ENCODE data around the gene ZSWIM1. TPM values are rescaled to one million over a fixed set of nuclear protein-coding genes. Genes with fewer than 3 reads are reported as not detected.

The ZSWIM1 gene
- total RNA-seq (10 to 100 TPM in 5 of 7 donors, 1 to 10 TPM in 2; 4.8 to 15.2 (median 11.8) TPM), polyA plus RNA-seq (10 to 100 TPM in 1 of 2 donors, 1 to 10 TPM in 1; 4.9 to 11.5 TPM)
- long read RNA-seq, donor 1, partial matches to known transcripts = 0 of 1 reads
- long read RNA-seq, donor 1, other reads (novel, unspliced or antisense) = 1 of 1 reads
- long read RNA-seq, donor 2, partial matches to known transcripts = 0 of 3 reads
- long read RNA-seq, donor 2, other reads (novel, unspliced or antisense) = 0 of 3 reads
- long read RNA-seq, donor 3, partial matches to known transcripts = 1 of 3 reads
- long read RNA-seq, donor 3, other reads (novel, unspliced or antisense) = 1 of 3 reads

DNA sequence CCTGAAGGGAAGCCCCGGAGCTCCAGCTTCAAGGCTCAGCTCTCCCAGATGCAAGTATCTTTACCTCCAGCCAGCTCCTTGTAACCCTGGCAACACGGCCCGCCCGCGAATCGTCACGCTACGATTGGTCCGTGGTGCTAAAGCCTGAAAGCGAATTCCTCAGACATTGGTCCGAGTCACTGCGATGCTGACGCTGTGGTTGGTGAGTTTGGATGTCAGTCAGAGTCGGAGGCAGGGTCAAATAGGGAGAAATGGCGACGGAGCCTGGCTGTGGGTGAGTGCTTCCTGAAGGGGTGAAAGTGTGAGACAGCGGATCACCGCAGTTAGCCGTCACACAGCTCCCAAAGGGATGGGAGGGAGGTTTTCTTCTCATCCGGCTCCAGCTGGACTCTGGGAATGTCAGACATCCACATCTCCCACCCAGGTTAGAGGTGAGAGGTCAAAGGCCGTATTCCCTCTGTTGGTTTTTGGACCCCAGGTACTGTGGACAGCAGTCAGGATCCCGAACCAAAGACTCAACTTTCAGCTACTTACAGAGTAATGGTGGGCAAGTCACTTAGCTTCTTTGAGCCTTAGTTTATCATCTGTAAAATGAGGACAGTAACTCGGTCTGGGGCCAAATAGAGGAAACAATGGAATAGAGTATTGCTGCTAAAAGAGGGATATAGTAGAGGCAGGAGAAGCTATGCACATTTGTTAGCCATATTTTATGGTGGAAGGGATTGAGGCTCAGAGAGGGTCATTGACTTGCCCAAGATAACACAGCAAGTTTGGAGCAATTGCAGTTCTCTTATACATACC lies at the start of gene ZSWIM1:
Gene ZSWIM1 (plus strand): TSS at position 240 of the 801 bp plus-strand sequence. CDS start 1,366 bp downstream, outside the sequence.
- DNase-seq = peak; percentile 99 to 100 (median 100)
- WGBS, 3 donors = 0 to 1% (median 0%) methylated on average over 23 of the region's 23 CpGs
- Histone ChIP-seq H3K4me3 (peak within 1 kb of the TSS; percentile 60), H3K27ac (peak within 1 kb of the TSS; percentile 62 to 79), H3K4me1 (ENCODE audit: insufficient read depth) (peaks cover 2% of the 10 kb centered on the region), H3K27me3 (no peaks in the 10 kb centered on the region), H3K36me3 (no peaks in the 10 kb centered on the region), H3K9me3 (no peaks in the 10 kb centered on the region)
- intact Hi-C loops (cut with DNase I) = loop anchor here in 1 of 4 donors (10.0 kb wide), 1 partner anchor 64 kb away; no protein-coding TSS in a partner anchor
- TF ChIP-seq POLR2A (IDR thresholded peaks at IDR 0.05) (peak; percentile 76), EP300 (IDR thresholded peaks at IDR 0.05) (no peak)
- TF ChIP-seq, protein P1, sequence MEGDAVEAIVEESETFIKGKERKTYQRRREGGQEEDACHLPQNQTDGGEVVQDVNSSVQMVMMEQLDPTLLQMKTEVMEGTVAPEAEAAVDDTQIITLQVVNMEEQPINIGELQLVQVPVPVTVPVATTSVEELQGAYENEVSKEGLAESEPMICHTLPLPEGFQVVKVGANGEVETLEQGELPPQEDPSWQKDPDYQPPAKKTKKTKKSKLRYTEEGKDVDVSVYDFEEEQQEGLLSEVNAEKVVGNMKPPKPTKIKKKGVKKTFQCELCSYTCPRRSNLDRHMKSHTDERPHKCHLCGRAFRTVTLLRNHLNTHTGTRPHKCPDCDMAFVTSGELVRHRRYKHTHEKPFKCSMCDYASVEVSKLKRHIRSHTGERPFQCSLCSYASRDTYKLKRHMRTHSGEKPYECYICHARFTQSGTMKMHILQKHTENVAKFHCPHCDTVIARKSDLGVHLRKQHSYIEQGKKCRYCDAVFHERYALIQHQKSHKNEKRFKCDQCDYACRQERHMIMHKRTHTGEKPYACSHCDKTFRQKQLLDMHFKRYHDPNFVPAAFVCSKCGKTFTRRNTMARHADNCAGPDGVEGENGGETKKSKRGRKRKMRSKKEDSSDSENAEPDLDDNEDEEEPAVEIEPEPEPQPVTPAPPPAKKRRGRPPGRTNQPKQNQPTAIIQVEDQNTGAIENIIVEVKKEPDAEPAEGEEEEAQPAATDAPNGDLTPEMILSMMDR (IDR thresholded peaks at IDR 0.05) = peak in 1 of 3 donors; percentile 13

GRCh38 chr20:45832619-45833018 lies 48.4 kb upstream of the ZSWIM1 start:
- Histone ChIP-seq H3K27ac (peak overlapping the region; percentile 93 to 97), H3K4me3 (no peak overlapping the region), H3K4me1 (ENCODE audit: insufficient read depth) (peaks cover 26% of the 10 kb centered on the region), H3K27me3 (no peaks in the 10 kb centered on the region), H3K9me3 (no peaks in the 10 kb centered on the region), H3K36me3 (no peaks in the 10 kb centered on the region)
- TF ChIP-seq, protein P1 (IDR thresholded peaks at IDR 0.05) = no peak
- no peak for TF ChIP-seq EP300 (IDR thresholded peaks at IDR 0.05)
- no peak for TF ChIP-seq POLR2A (IDR thresholded peaks at IDR 0.05)
- no peak for DNase-seq
- intact Hi-C loops (cut with DNase I) = no loop called here
- WGBS, 3 donors = 71 to 81% (median 76%) methylated on average over 4 of the region's 4 CpGs

DNA sequence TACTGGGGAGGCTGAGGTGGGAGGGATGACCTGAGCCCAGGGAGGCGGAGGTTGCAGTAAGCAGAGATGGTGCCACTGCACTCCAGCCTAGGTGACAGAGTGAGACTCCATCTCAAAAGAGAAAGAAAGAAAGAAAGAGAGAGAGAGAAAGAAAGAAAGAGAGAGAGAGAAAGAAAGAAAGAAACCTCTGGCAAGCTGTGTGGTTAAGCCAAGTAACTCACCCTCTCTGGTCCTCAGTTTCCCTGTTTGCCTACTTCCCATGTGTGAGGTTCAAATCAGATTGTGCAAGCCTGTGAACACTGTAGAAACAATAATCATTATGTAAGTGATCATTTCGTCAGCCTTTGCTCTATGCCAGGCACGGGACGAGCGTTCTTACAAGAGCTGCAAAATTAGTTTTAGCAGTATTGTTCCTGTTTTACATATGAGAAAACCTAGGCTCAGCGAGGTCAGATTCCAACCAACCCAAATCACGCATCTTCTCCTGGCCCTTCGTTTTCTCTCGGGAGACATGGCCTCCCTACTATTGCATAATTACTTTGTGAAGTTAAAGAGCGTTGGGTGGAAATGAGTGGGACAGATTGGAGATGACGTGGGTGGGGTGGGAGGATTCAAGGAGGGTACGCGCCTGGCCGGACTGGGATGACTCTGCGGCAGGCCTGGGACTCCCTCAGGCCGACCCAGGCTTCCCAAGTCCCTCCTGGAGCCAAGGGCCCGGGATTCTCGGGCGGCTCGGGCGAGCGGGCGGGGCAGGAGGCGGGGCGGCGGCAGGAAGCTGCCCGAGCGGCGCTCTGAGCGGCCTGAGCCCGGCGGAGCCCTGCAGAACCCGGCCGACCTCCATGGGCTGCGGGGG lies 47.8 kb upstream of the ZSWIM1 start, which contains the start of gene SNX21:
Gene SNX21 (plus strand): TSS at position 770 of the 853 bp plus-strand sequence. CDS start 121 bp downstream, outside the sequence.
- WGBS, 3 donors = 3 to 6% (median 3%) methylated on average over 16 to 35 of the region's 35 CpGs
- Histone ChIP-seq H3K4me3 (peak within 1 kb of the TSS; percentile 66), H3K9me3 (no peaks in the 10 kb centered on the region), H3K4me1 (ENCODE audit: insufficient read depth) (peaks cover 26% of the 10 kb centered on the region), H3K27me3 (no peaks in the 10 kb centered on the region), H3K36me3 (no peaks in the 10 kb centered on the region), H3K27ac (peak within 1 kb of the TSS; percentile 93 to 97)
- TF ChIP-seq, protein P1 (IDR thresholded peaks at IDR 0.05) = no peak
- peak; percentile 87 for TF ChIP-seq EP300 (IDR thresholded peaks at IDR 0.05)
- peak; percentile 89 to 93 (median 90) for DNase-seq
- intact Hi-C loops (cut with DNase I) = no loop called here
